ENCODE data around the gene CLEC4C. TPM values are rescaled to one million over a fixed set of nuclear protein-coding genes. Genes with fewer than 3 reads are reported as not detected.

Gene CLEC4C
- total and polyA plus RNA-seq, 2 donors (not counting 1 experiment from before 2014, with no cell fraction given) = 0.39 to 1.4 TPM

GRCh38 chr12:7751394-7751793 is 4.2 kb upstream of the CLEC4C start:
- no peak overlapping the region for H3K4me3 Mint-ChIP-seq
- peaks cover 4 to 47% of the 10 kb centered on the region in 2 donors for H3K4me1 ChIP-seq (ENCODE audit: control insufficient read depth in 2 of 2, insufficient read depth in 2 of 2, low read length in 2 of 2)
- POLR2A ChIA-PET = no interaction called here
- ATAC-seq (ENCODE audit: low read depth) (no peak), DNase-seq (no peak)
- H3K27me3 Mint-ChIP-seq = peaks cover 8% of the 10 kb centered on the region
- whole genome bisulfite sequencing (ENCODE audit: insufficient coverage) = 89% methylated on average over 19 of the region's 20 CpGs
- H3K9ac ChIP-seq (ENCODE audit: low read length) = no peak overlapping the region
- no peaks in the 10 kb centered on the region for H3K9me3 Mint-ChIP-seq (ENCODE audit: insufficient read depth)
- no peak overlapping the region for H3K4me3 ChIP-seq (ENCODE audit: control extremely low read depth in 1 of 5, extremely low read depth in 1 of 5, insufficient read depth in 1 of 5, low read depth in 2 of 5, low read length in 4 of 5)
- no peak overlapping the region for H3K27ac ChIP-seq (ENCODE audit: low read length in 2 of 2)
- TF ChIP-seq EZH2 (IDR thresholded peaks at IDR 0.05; ENCODE audit: borderline replicate concordance, insufficient read depth, low read depth, low read length, poor library complexity, severe bottlenecking) = no peak
- TF ChIP-seq, protein P1, sequence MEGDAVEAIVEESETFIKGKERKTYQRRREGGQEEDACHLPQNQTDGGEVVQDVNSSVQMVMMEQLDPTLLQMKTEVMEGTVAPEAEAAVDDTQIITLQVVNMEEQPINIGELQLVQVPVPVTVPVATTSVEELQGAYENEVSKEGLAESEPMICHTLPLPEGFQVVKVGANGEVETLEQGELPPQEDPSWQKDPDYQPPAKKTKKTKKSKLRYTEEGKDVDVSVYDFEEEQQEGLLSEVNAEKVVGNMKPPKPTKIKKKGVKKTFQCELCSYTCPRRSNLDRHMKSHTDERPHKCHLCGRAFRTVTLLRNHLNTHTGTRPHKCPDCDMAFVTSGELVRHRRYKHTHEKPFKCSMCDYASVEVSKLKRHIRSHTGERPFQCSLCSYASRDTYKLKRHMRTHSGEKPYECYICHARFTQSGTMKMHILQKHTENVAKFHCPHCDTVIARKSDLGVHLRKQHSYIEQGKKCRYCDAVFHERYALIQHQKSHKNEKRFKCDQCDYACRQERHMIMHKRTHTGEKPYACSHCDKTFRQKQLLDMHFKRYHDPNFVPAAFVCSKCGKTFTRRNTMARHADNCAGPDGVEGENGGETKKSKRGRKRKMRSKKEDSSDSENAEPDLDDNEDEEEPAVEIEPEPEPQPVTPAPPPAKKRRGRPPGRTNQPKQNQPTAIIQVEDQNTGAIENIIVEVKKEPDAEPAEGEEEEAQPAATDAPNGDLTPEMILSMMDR (IDR thresholded peaks at IDR 0.05) = no peak
- peaks cover 0 to 3% (median 0%) of the 10 kb centered on the region in 3 donors for H3K9me3 ChIP-seq (ENCODE audit: control extremely low read depth in 1 of 3, control insufficient read depth in 2 of 3, insufficient read depth in 1 of 3, low read length in 2 of 3)
- H3K79me2 ChIP-seq (ENCODE audit: control insufficient read depth, insufficient read depth, low read length) = no peaks in the 10 kb centered on the region
- peaks cover 11% of the 10 kb centered on the region for H3K4me1 Mint-ChIP-seq
- no peak overlapping the region for H2AFZ ChIP-seq (ENCODE audit: insufficient read depth, low read depth, low read length, poor library complexity, severe bottlenecking)
- no peaks in the 10 kb centered on the region for H3K27me3 ChIP-seq (replicated peaks in 1 of 4; ENCODE audit: control extremely low read depth in 1 of 4, control insufficient read depth in 3 of 4, insufficient read depth in 4 of 4, low read length in 3 of 4)
- CTCF ChIA-PET = interaction anchor here (0.9 kb wide), 1 partner anchor 54 kb away, joined by 3 read pairs; no protein-coding TSS in a partner anchor
- no peaks in the 10 kb centered on the region for H3K36me3 ChIP-seq (replicated peaks in 1 of 2; ENCODE audit: control extremely low read depth in 1 of 2, control insufficient read depth in 1 of 2, extremely low read depth in 1 of 2, insufficient read depth in 2 of 2, low read length in 1 of 2)
- no peak overlapping the region for H3K4me2 ChIP-seq (replicated peaks; ENCODE audit: low read depth, low read length, poor library complexity, severe bottlenecking)
- no peak overlapping the region for H3K27ac Mint-ChIP-seq
- no peaks in the 10 kb centered on the region for H4K20me1 ChIP-seq (ENCODE audit: control insufficient read depth, insufficient read depth, low read length, poor library complexity, severe bottlenecking)
- intact Hi-C loops (cut with micrococcal nuclease) = no loop called here

- CTCF ChIA-PET = no interaction called here
- Histone ChIP-seq H3K27ac (ENCODE audit: low read length in 2 of 2) (no peak overlapping the region), H3K4me1 (ENCODE audit: control insufficient read depth in 2 of 2, insufficient read depth in 2 of 2, low read length in 2 of 2) (peaks cover 4 to 41% of the 10 kb centered on the region in 2 donors), H3K9ac (ENCODE audit: low read length) (no peak overlapping the region), H4K20me1 (ENCODE audit: control insufficient read depth, insufficient read depth, low read length, poor library complexity, severe bottlenecking) (no peaks in the 10 kb centered on the region), H3K36me3 (replicated peaks in 1 of 2; ENCODE audit: control extremely low read depth in 1 of 2, control insufficient read depth in 1 of 2, extremely low read depth in 1 of 2, insufficient read depth in 2 of 2, low read length in 1 of 2) (no peaks in the 10 kb centered on the region), H3K4me3 (ENCODE audit: control extremely low read depth in 1 of 5, extremely low read depth in 1 of 5, insufficient read depth in 1 of 5, low read depth in 2 of 5, low read length in 4 of 5) (no peak overlapping the region), H3K9me3 (ENCODE audit: control extremely low read depth in 1 of 3, control insufficient read depth in 2 of 3, insufficient read depth in 1 of 3, low read length in 2 of 3) (peaks cover 0 to 3% (median 0%) of the 10 kb centered on the region in 3 donors), H3K27me3 (replicated peaks in 1 of 4; ENCODE audit: control extremely low read depth in 1 of 4, control insufficient read depth in 3 of 4, insufficient read depth in 4 of 4, low read length in 3 of 4) (no peaks in the 10 kb centered on the region), H3K4me2 (replicated peaks; ENCODE audit: low read depth, low read length, poor library complexity, severe bottlenecking) (no peak overlapping the region), H3K79me2 (ENCODE audit: control insufficient read depth, insufficient read depth, low read length) (no peaks in the 10 kb centered on the region), H2AFZ (ENCODE audit: insufficient read depth, low read depth, low read length, poor library complexity, severe bottlenecking) (no peak overlapping the region)
- ATAC-seq (ENCODE audit: low read depth) = no peak
- intact Hi-C loops (cut with micrococcal nuclease) = no loop called here
- H3K4me1 Mint-ChIP-seq = peaks cover 11% of the 10 kb centered on the region
- TF ChIP-seq EZH2 (IDR thresholded peaks at IDR 0.05; ENCODE audit: borderline replicate concordance, insufficient read depth, low read depth, low read length, poor library complexity, severe bottlenecking) = no peak
- TF ChIP-seq, protein P1 (IDR thresholded peaks at IDR 0.05) = no peak
- no peak overlapping the region for H3K27ac Mint-ChIP-seq
- DNase-seq = no peak
- H3K27me3 Mint-ChIP-seq = peaks cover 8% of the 10 kb centered on the region
- 86% methylated on average over 5 of the region's 6 CpGs for WGBS (ENCODE audit: insufficient coverage)
- no peaks in the 10 kb centered on the region for H3K9me3 Mint-ChIP-seq (ENCODE audit: insufficient read depth)
- POLR2A ChIA-PET = no interaction called here
- H3K4me3 Mint-ChIP-seq = no peak overlapping the region
Observed at GRCh38 chr12:7750350-7750749, 3.2 kb upstream of the CLEC4C start.

All from B cell (primary cell).